Measurements from ENCODE around the gene F3. TPM values are rescaled to one million over a fixed set of nuclear protein-coding genes. Genes with fewer than 3 reads are reported as not detected.

Gene F3
- polyA plus RNA-seq, 2 donors = 28.7 to 39.1 TPM

DNA sequence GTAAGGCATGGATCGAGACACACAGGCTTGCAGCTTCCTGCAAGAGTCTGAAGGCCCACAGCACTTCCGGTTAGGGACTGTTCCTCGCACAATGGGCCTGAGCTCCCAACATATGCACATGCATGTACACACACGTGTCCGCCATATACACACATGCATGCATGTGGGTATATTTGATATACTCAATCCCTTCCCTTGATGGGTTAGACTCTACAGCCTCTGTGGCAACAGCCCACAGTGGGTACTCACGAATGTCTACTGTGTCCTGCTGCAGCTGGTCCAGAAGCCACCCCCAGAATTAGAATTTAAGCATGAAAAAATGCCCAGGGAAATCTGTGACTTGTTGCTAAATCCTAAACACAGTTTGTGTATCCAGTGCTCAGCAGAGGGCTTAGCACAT, 9.9 kb downstream of the F3 start:
- H3K27ac ChIP-seq (ENCODE audit: low read depth in 2 of 2, low read length in 1 of 2) = no peak overlapping the region
- H3K4me3 ChIP-seq (ENCODE audit: low read depth in 1 of 2, low read length in 2 of 2) = no peak overlapping the region
- H3K4me1 ChIP-seq (ENCODE audit: control insufficient read depth in 2 of 2, insufficient read depth in 2 of 2, low read length in 1 of 2) = peaks cover 0 to 2% of the 10 kb centered on the region in 2 donors
- WGBS, 2 donors = 89 to 92% methylated on average over 6 of the region's 6 CpGs
- H3K36me3 ChIP-seq (ENCODE audit: control insufficient read depth in 2 of 2, insufficient read depth in 2 of 2, low read length in 1 of 2) = no peaks in the 10 kb centered on the region
- H3K9me3 ChIP-seq (ENCODE audit: control insufficient read depth in 2 of 2, insufficient read depth in 1 of 2, low read depth in 1 of 2, low read length in 1 of 2) = no peaks in the 10 kb centered on the region
- H3K27me3 ChIP-seq (ENCODE audit: control insufficient read depth in 1 of 2, insufficient read depth in 2 of 2, low read length in 2 of 2) = peaks cover 0 to 2% of the 10 kb centered on the region in 2 donors

- Histone ChIP-seq H3K4me3 (ENCODE audit: low read depth in 1 of 2, low read length in 2 of 2) (no peak overlapping the region), H3K36me3 (ENCODE audit: control insufficient read depth in 2 of 2, insufficient read depth in 2 of 2, low read length in 1 of 2) (no peaks in the 10 kb centered on the region), H3K27me3 (ENCODE audit: control insufficient read depth in 1 of 2, insufficient read depth in 2 of 2, low read length in 2 of 2) (peaks cover 0 to 2% of the 10 kb centered on the region in 2 donors), H3K9me3 (ENCODE audit: control insufficient read depth in 2 of 2, insufficient read depth in 1 of 2, low read depth in 1 of 2, low read length in 1 of 2) (no peaks in the 10 kb centered on the region), H3K4me1 (ENCODE audit: control insufficient read depth in 2 of 2, insufficient read depth in 2 of 2, low read length in 1 of 2) (peaks cover 0 to 2% of the 10 kb centered on the region in 2 donors), H3K27ac (ENCODE audit: low read depth in 2 of 2, low read length in 1 of 2) (no peak overlapping the region)
- WGBS, 2 donors = 83 to 85% methylated on average over 4 of the region's 4 CpGs
These were observed 11.1 kb downstream of the F3 start for GRCh38 chr1:94530373-94530878.

- Histone ChIP-seq H3K27me3 (ENCODE audit: control insufficient read depth in 1 of 2, insufficient read depth in 2 of 2, low read length in 2 of 2) (peaks cover 0 to under 1% of the 10 kb centered on the region in 2 donors), H3K9me3 (ENCODE audit: control insufficient read depth in 2 of 2, insufficient read depth in 1 of 2, low read depth in 1 of 2, low read length in 1 of 2) (no peaks in the 10 kb centered on the region), H3K36me3 (ENCODE audit: control insufficient read depth in 2 of 2, insufficient read depth in 2 of 2, low read length in 1 of 2) (no peaks in the 10 kb centered on the region), H3K4me3 (ENCODE audit: low read depth in 1 of 2, low read length in 2 of 2) (no peak overlapping the region), H3K4me1 (ENCODE audit: control insufficient read depth in 2 of 2, insufficient read depth in 2 of 2, low read length in 1 of 2) (peaks cover 0 to 2% of the 10 kb centered on the region in 2 donors), H3K27ac (ENCODE audit: low read depth in 2 of 2, low read length in 1 of 2) (no peak overlapping the region)
- WGBS, 2 donors = 93 to 96% methylated on average over 2 of the region's 2 CpGs
These were observed 12.1 kb downstream of the F3 start for GRCh38 chr1:94529416-94529815.

GRCh38 chr1:94528826-94529225, 12.7 kb downstream of the F3 start:
- H3K9me3 ChIP-seq (ENCODE audit: control insufficient read depth in 2 of 2, insufficient read depth in 1 of 2, low read depth in 1 of 2, low read length in 1 of 2) = no peaks in the 10 kb centered on the region
- H3K27ac ChIP-seq (ENCODE audit: low read depth in 2 of 2, low read length in 1 of 2) = no peak overlapping the region
- no peak overlapping the region for H3K4me3 ChIP-seq (ENCODE audit: low read depth in 1 of 2, low read length in 2 of 2)
- no peaks in the 10 kb centered on the region for H3K36me3 ChIP-seq (ENCODE audit: control insufficient read depth in 2 of 2, insufficient read depth in 2 of 2, low read length in 1 of 2)
- peaks cover 0 to 2% of the 10 kb centered on the region in 2 donors for H3K4me1 ChIP-seq (ENCODE audit: control insufficient read depth in 2 of 2, insufficient read depth in 2 of 2, low read length in 1 of 2)
- H3K27me3 ChIP-seq (ENCODE audit: control insufficient read depth in 1 of 2, insufficient read depth in 2 of 2, low read length in 2 of 2) = no peaks in the 10 kb centered on the region
- 94 to 95% methylated on average over 5 of the region's 5 CpGs for WGBS, 2 donors

GRCh38 chr1:94528299-94528698, 13.3 kb downstream of the F3 start:
- no peak overlapping the region for H3K4me3 ChIP-seq (ENCODE audit: low read depth in 1 of 2, low read length in 2 of 2)
- H3K27ac ChIP-seq (ENCODE audit: low read depth in 2 of 2, low read length in 1 of 2) = no peak overlapping the region
- H3K36me3 ChIP-seq (ENCODE audit: control insufficient read depth in 2 of 2, insufficient read depth in 2 of 2, low read length in 1 of 2) = no peaks in the 10 kb centered on the region
- 85 to 89% methylated on average over 1 of the region's 1 CpG for WGBS, 2 donors
- peaks cover 0 to 2% of the 10 kb centered on the region in 2 donors for H3K4me1 ChIP-seq (ENCODE audit: control insufficient read depth in 2 of 2, insufficient read depth in 2 of 2, low read length in 1 of 2)
- H3K27me3 ChIP-seq (ENCODE audit: control insufficient read depth in 1 of 2, insufficient read depth in 2 of 2, low read length in 2 of 2) = no peaks in the 10 kb centered on the region
- no peaks in the 10 kb centered on the region for H3K9me3 ChIP-seq (ENCODE audit: control insufficient read depth in 2 of 2, insufficient read depth in 1 of 2, low read depth in 1 of 2, low read length in 1 of 2)

DNA sequence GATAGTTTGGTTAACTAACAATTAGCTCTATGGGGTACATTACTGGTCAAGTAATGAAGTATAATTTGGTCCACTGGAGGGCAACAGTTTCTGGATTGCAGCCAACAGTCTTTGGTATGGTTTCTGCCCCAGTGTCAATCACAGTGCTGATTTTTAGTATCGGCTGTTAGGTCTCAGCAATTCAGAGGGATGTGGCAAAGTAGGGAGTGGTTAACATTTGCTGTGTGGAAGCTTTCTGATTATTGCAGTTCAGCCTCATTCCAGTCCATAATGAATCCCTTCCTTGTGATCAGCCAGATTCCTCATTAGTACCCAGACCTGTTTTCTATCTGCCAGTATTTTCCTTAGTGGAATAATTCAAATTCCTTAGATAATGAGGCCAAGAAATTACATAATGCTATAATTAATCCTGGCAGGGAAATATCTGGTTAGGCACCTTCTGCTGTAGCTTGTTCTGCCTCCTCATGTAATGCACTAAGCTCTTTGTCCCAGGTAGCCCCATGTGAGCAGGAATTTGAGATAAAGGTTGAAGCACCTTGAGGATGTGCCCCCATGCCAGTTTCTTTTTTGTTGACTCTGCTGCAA, 14.0 kb downstream of the F3 start:
- Histone ChIP-seq H3K27me3 (ENCODE audit: control insufficient read depth in 1 of 2, insufficient read depth in 2 of 2, low read length in 2 of 2) (no peaks in the 10 kb centered on the region), H3K4me1 (ENCODE audit: control insufficient read depth in 2 of 2, insufficient read depth in 2 of 2, low read length in 1 of 2) (peaks cover 0 to 2% of the 10 kb centered on the region in 2 donors), H3K4me3 (ENCODE audit: low read depth in 1 of 2, low read length in 2 of 2) (no peak overlapping the region), H3K36me3 (ENCODE audit: control insufficient read depth in 2 of 2, insufficient read depth in 2 of 2, low read length in 1 of 2) (no peaks in the 10 kb centered on the region), H3K27ac (ENCODE audit: low read depth in 2 of 2, low read length in 1 of 2) (no peak overlapping the region), H3K9me3 (ENCODE audit: control insufficient read depth in 2 of 2, insufficient read depth in 1 of 2, low read depth in 1 of 2, low read length in 1 of 2) (no peaks in the 10 kb centered on the region)
- WGBS, 2 donors = 20 to 21% methylated on average over 1 of the region's 1 CpG

DNA sequence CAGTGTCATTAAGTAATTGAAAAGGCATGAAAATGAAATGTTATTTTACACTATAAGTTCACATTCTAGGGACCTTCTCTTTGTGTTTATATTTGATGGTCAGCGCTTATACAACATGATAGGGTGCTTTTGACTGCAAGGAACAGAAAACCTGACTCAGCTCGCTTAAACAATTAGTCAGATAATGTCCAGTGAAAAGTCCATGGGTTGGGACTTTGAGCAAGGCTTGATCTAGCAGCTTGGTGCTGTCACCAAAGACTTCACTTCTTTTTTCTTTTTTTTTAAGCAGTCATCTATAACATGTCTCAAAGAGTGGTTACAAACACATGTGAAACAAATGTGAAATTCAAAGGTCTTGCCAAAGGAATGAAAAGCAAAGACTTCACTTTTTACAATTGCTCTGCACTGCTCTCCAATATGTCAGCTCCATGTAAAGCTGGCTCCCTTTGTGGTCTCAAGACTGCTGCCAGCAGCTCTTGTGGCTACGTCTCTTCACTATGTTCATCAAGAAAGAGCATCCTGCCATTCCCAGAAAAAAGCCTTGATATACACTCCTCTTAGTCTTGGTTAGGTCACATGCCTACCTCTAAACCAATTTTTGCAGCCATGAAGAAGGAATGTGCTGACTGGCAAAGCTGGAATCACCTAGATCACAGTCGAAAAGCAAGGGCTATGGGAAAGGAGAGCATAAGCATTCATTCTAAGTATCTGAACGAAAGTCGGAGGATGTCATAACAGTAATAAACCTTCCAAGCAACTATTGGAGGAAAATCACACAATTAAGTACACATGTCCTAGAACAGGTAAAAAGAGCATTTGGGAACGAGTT, 15.2 kb downstream of the F3 start:
- peaks cover 0 to 2% of the 10 kb centered on the region in 2 donors for H3K4me1 ChIP-seq (ENCODE audit: control insufficient read depth in 2 of 2, insufficient read depth in 2 of 2, low read length in 1 of 2)
- WGBS, 2 donors = 87 to 91% methylated on average over 7 of the region's 7 CpGs
- no peaks in the 10 kb centered on the region for H3K9me3 ChIP-seq (ENCODE audit: control insufficient read depth in 2 of 2, insufficient read depth in 1 of 2, low read depth in 1 of 2, low read length in 1 of 2)
- no peaks in the 10 kb centered on the region for H3K36me3 ChIP-seq (ENCODE audit: control insufficient read depth in 2 of 2, insufficient read depth in 2 of 2, low read length in 1 of 2)
- no peaks in the 10 kb centered on the region for H3K27me3 ChIP-seq (ENCODE audit: control insufficient read depth in 1 of 2, insufficient read depth in 2 of 2, low read length in 2 of 2)
- no peak overlapping the region for H3K4me3 ChIP-seq (ENCODE audit: low read depth in 1 of 2, low read length in 2 of 2)
- H3K27ac ChIP-seq (ENCODE audit: low read depth in 2 of 2, low read length in 1 of 2) = no peak overlapping the region

- 87 to 89% methylated on average over 6 of the region's 6 CpGs for WGBS, 2 donors
- Histone ChIP-seq H3K4me1 (ENCODE audit: control insufficient read depth in 2 of 2, insufficient read depth in 2 of 2, low read length in 1 of 2) (peaks cover 0 to 2% of the 10 kb centered on the region in 2 donors), H3K9me3 (ENCODE audit: control insufficient read depth in 2 of 2, insufficient read depth in 1 of 2, low read depth in 1 of 2, low read length in 1 of 2) (no peaks in the 10 kb centered on the region), H3K4me3 (ENCODE audit: low read depth in 1 of 2, low read length in 2 of 2) (no peak overlapping the region), H3K27ac (ENCODE audit: low read depth in 2 of 2, low read length in 1 of 2) (no peak overlapping the region), H3K36me3 (ENCODE audit: control insufficient read depth in 2 of 2, insufficient read depth in 2 of 2, low read length in 1 of 2) (no peaks in the 10 kb centered on the region), H3K27me3 (ENCODE audit: control insufficient read depth in 1 of 2, insufficient read depth in 2 of 2, low read length in 2 of 2) (no peaks in the 10 kb centered on the region)
These were observed 17.0 kb downstream of the F3 start for GRCh38 chr1:94524531-94524930.

DNA sequence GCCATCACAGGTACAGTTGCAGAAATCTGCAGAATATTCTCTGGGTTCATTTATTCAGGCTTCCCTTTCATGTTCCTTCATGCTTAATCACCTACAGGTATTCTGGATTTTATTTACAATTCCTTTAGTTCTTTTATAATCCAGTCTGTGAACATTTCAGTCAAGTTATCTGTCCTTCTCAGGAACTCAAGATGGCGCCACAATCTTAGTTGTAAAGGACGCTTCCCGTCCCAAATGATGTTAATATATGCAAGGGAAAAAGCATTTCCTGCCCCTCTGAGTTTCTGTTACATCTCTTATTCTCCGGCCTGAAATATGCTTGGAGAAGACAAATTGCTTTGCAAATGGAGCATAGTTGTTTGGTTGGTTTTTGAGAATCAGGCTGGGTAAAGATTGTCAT, 19.3 kb downstream of the F3 start:
- Histone ChIP-seq H3K9me3 (ENCODE audit: control insufficient read depth in 2 of 2, insufficient read depth in 1 of 2, low read depth in 1 of 2, low read length in 1 of 2) (no peaks in the 10 kb centered on the region), H3K36me3 (ENCODE audit: control insufficient read depth in 2 of 2, insufficient read depth in 2 of 2, low read length in 1 of 2) (no peaks in the 10 kb centered on the region), H3K27ac (ENCODE audit: low read depth in 2 of 2, low read length in 1 of 2) (no peak overlapping the region), H3K4me1 (ENCODE audit: control insufficient read depth in 2 of 2, insufficient read depth in 2 of 2, low read length in 1 of 2) (peaks cover 0 to under 1% of the 10 kb centered on the region in 2 donors), H3K4me3 (ENCODE audit: low read depth in 1 of 2, low read length in 2 of 2) (no peak overlapping the region), H3K27me3 (ENCODE audit: control insufficient read depth in 1 of 2, insufficient read depth in 2 of 2, low read length in 2 of 2) (no peaks in the 10 kb centered on the region)
- 18 to 21% methylated on average over 4 of the region's 4 CpGs for WGBS, 2 donors

All from esophagus (tissue), 2 donors.